Measurements from ENCODE around the gene INPP5F.
"Not testable (repeated sequence)": the region's sequence is repeated elsewhere in the genome, so short reads cannot be mapped to it uniquely, and the experiment has no call there.

Gene INPP5F

GRCh38 chr10:119776536-119776935, 50.7 kb downstream of the INPP5F start:
- DNase-seq (ENCODE audit: low read depth) = peak; percentile 58

GRCh38 chr10:119777686-119778085, 51.8 kb downstream of the INPP5F start:
- DNase-seq (ENCODE audit: low read depth) = no peak

- DNase-seq (ENCODE audit: low read depth) = no peak
Observed at GRCh38 chr10:119778776-119779445, 53.1 kb downstream of the INPP5F start.

GRCh38 chr10:119780879-119781480, 55.1 kb downstream of the INPP5F start:
- no peak for DNase-seq (ENCODE audit: low read depth)

- no peak for DNase-seq (ENCODE audit: low read depth)
Observed at GRCh38 chr10:119781498-119781897, 55.6 kb downstream of the INPP5F start.

- peak; percentile 17 for DNase-seq (ENCODE audit: low read depth)
Observed at GRCh38 chr10:119782981-119783664, 57.3 kb downstream of the INPP5F start.

GRCh38 chr10:119783665-119784027, 57.8 kb downstream of the INPP5F start:
- no peak for DNase-seq (ENCODE audit: low read depth)

- no peak for DNase-seq (ENCODE audit: low read depth)
Observed at GRCh38 chr10:119784340-119785067, 58.7 kb downstream of the INPP5F start.

GRCh38 chr10:119786117-119786769, 60.4 kb downstream of the INPP5F start:
- peak; percentile 51 for DNase-seq (ENCODE audit: low read depth)

- DNase-seq (ENCODE audit: low read depth) = not testable (repeated sequence)
Observed at GRCh38 chr10:119795101-119795500, 69.3 kb downstream of the INPP5F start.

- DNase-seq (ENCODE audit: low read depth) = no peak
Observed at GRCh38 chr10:119796039-119796438, 70.2 kb downstream of the INPP5F start.

GRCh38 chr10:119801176-119801575, 75.3 kb downstream of the INPP5F start:
- DNase-seq (ENCODE audit: low read depth) = no peak

- DNase-seq (ENCODE audit: low read depth) = no peak
Observed at GRCh38 chr10:119801998-119802538, 76.2 kb downstream of the INPP5F start.

- DNase-seq (ENCODE audit: low read depth) = peak; percentile 89
Observed at GRCh38 chr10:119803264-119803663, 77.4 kb downstream of the INPP5F start.

GRCh38 chr10:119805702-119806230, 79.9 kb downstream of the INPP5F start:
- no peak for DNase-seq (ENCODE audit: low read depth)

- DNase-seq (ENCODE audit: low read depth) = no peak
Observed at GRCh38 chr10:119806334-119807130, 80.7 kb downstream of the INPP5F start.

- DNase-seq (ENCODE audit: low read depth) = peak; percentile 79
Observed at GRCh38 chr10:119807960-119808697, 82.3 kb downstream of the INPP5F start.

- DNase-seq (ENCODE audit: low read depth) = no peak
Observed at GRCh38 chr10:119811122-119811521, 85.3 kb downstream of the INPP5F start.

GRCh38 chr10:119812684-119813083, 86.8 kb downstream of the INPP5F start:
- DNase-seq (ENCODE audit: low read depth) = no peak

- no peak for DNase-seq (ENCODE audit: low read depth)
Observed at GRCh38 chr10:119815671-119816070, 89.8 kb downstream of the INPP5F start.

All from EH (cell line).